ENCODE measurements around the gene KCNK4.

Gene KCNK4

DNA sequence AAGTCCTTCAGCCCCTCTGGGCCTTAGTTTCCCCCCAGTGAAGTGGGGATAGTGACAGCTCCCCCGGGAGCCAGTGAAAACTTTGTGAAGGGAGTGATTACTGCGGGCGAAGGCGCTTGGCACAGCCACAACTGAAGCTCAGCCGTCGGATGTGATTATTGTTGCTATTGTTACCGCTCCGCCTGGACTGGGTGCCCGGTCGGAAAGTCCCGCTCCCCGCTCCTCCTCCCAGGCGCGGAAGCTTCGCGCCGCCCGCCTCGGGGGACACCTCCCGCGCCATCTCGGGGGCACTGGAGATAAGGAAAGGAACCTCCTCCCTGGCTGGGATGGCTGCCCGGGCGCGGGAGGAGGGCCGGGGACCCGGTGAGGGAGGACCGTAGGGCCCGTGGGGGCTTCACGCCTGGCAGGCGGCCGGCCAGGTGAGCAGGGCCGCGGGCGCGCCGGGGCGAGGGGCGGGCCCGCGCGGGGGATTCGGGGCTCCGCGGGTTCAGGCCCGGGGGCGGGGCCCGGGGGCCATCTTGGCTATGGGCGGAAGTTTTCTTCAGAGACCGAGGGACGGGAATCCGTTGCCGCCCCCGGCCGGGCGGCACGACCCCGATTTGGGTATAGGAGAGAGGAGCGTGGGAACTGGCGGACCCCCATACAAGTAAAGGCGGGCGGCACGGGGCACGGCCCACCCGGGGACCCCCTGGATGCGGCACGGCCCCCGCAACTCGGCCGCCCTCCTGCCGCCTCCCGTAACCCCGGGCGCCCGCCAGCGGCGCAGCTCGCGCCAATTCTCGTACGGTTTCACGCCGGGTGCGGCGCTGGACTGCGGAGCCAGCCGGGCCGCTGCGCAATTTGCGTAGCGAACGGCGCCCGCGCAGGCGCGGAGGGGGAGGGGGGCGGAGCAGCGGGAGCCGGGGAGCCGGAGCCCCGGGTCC is 5.9 kb upstream of the KCNK4 start, which contains the start of gene GPR137:
Gene GPR137, plus strand, starts transcription at position 887 of the 923 bp plus-strand sequence. CDS start 677 bp downstream, outside the sequence.
- Mint-ChIP-seq H3K4me1 (peaks cover 29% of the 10 kb centered on the region), H3K27me3 (peaks cover 19% of the 10 kb centered on the region), H3K27ac (peak within 1 kb of the TSS; percentile 89), H3K36me3 (peaks cover 2% of the 10 kb centered on the region), H3K4me3 (peak within 1 kb of the TSS; percentile 84), H3K9me3 (no peaks in the 10 kb centered on the region)
- DNase-seq, result peak; percentile 92
- CTCF ChIA-PET, result interaction anchor here (0.6 to 2.5 kb wide), 5 partner anchors 8 to 81 kb away, joined by 3 to 14 read pairs (median 3); no protein-coding TSS in a partner anchor

GRCh38 chr11:64285885-64286800 is 5.0 kb upstream of the KCNK4 start:
- Mint-ChIP-seq H3K4me1 (peaks cover 34% of the 10 kb centered on the region), H3K9me3 (no peaks in the 10 kb centered on the region), H3K27me3 (peaks cover 28% of the 10 kb centered on the region), H3K36me3 (peaks cover 9% of the 10 kb centered on the region), H3K27ac (peak overlapping the region; percentile 85), H3K4me3 (peak overlapping the region; percentile 84)
- CTCF ChIA-PET, result interaction anchor here (0.7 to 5.9 kb wide), 5 partner anchors 9 to 298 kb away, joined by 3 to 50 read pairs (median 5); partner anchors contain the start of gene CATSPERZ
- DNase-seq, result peak; percentile 58

DNA sequence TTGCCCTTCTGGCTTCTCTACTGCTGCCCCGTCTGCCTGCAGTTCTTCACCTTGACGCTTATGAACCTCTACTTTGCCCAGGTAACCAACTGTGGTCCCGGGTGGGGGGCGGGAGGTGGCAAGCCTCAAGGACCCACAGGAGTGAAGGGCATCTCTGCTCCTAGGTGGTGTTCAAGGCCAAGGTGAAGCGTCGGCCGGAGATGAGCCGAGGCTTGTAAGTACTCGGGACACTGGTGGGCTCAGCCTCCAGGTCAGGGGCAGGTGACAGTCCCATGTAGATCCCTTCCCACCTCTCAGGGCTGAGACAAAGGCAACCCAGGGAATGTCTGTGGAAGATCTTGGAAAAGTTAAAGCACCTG is 4.3 kb upstream of the KCNK4 start:
- CTCF ChIA-PET, result interaction anchor here (1.2 to 5.9 kb wide), 2 partner anchors 16 to 299 kb away, joined by 3 to 50 read pairs; partner anchors contain the start of gene CATSPERZ
- DNase-seq, result no peak
- H3K4me1 Mint-ChIP-seq, result peaks cover 34% of the 10 kb centered on the region

DNA sequence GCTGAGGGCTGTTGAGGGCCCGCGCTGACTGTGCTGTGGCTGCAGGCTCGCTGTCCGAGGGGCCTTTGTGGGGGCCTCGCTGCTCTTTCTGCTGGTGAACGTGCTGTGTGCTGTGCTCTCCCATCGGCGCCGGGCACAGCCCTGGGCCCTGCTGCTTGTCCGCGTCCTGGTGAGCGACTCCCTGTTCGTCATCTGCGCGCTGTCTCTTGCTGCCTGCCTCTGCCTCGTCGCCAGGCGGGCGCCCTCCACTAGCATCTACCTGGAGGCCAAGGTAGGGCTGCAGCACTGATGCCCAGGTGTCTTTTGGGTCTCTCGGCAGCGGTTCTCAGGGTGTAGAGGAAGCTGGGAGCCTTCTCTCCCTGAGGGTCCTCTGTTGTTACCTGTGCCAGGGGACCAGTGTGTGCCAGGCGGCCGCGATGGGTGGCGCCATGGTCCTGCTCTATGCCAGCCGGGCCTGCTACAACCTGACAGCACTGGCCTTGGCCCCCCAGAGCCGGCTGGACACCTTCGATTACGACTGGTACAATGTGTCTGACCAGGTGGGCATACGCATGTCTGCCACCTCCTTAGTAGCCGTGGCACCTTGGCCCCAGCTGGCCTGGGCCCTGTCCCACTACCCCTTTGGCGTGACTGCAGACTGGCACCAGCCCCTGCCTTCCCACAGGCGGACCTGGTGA is 3.3 kb upstream of the KCNK4 start:
- Mint-ChIP-seq H3K36me3 (peaks cover 9% of the 10 kb centered on the region), H3K27ac (no peak overlapping the region), H3K27me3 (peaks cover 43% of the 10 kb centered on the region), H3K4me3 (peak overlapping the region; percentile 13), H3K9me3 (no peaks in the 10 kb centered on the region), H3K4me1 (peaks cover 34% of the 10 kb centered on the region)
- CTCF ChIA-PET, result interaction anchor here (5.9 kb wide), 1 partner anchor 15 kb away, joined by 50 read pairs; the partner anchor contains the start of gene CATSPERZ
- no peak for DNase-seq

More for the DNA sequence above, 4.3 kb upstream of the KCNK4 start:
- Mint-ChIP-seq H3K27ac (peak overlapping the region; percentile 85), H3K27me3 (peaks cover 33% of the 10 kb centered on the region), H3K9me3 (no peaks in the 10 kb centered on the region), H3K4me3 (peak overlapping the region; percentile 84), H3K36me3 (peaks cover 9% of the 10 kb centered on the region)

DNA sequence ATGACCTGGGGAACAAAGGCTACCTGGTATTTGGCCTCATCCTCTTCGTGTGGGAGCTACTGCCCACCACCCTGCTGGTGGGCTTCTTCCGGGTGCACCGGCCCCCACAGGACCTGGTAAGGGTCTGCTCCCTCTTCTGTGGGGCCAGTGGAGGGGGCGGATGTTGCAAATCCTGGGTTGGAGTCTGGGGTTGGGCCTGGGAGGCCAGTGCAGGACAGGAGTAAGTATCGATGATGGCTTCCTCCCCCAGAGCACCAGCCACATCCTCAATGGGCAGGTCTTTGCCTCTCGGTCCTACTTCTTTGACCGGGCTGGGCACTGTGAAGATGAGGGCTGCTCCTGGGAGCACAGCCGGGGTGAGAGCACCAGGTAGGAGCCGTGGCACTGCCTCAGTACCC is 2.8 kb upstream of the KCNK4 start:
- H3K27ac Mint-ChIP-seq, result no peak overlapping the region

DNA sequence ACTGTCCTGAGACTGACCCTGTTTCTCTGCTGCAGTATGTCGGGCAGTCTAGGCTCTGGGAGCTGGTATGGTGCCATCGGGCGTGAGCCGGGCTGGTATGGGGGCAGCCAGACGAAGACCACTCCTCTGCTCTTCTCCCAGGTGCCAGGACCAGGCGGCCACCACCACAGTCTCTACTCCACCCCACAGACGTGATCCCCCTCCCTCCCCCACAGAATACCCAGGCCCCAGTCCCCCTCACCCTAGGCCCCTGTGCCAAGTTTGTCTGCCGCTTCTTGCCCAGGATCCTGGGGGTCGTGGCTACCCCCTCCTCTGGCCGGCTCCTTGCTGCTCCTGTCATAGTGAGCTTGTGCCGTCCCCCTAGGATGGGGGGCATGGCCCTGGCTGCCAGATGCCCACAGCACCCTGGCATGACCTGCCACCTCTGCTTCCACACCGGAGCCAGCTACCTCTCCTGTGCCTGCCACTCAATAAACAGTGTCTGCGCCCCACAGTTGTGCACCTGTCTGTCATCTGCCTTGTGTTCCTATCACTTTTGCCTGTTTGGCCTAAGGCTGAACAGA is 2.0 kb upstream of the KCNK4 start:
- Mint-ChIP-seq H3K36me3 (peaks cover 7% of the 10 kb centered on the region), H3K4me1 (peaks cover 23% of the 10 kb centered on the region), H3K27me3 (peaks cover 56% of the 10 kb centered on the region), H3K27ac (no peak overlapping the region), H3K4me3 (no peak overlapping the region), H3K9me3 (no peaks in the 10 kb centered on the region)
- DNase-seq, result no peak
- CTCF ChIA-PET, result interaction anchor here (0.9 to 5.9 kb wide), 2 partner anchors 14 to 17 kb away, joined by 3 to 50 read pairs; partner anchors contain the start of gene CATSPERZ

More for the DNA sequence above, 2.8 kb upstream of the KCNK4 start:
- no peak overlapping the region for H3K4me3 Mint-ChIP-seq
- H3K9me3 Mint-ChIP-seq, result no peaks in the 10 kb centered on the region
- H3K4me1 Mint-ChIP-seq, result peaks cover 29% of the 10 kb centered on the region
- CTCF ChIA-PET, result interaction anchor here (5.9 kb wide), 1 partner anchor 14 kb away, joined by 50 read pairs; the partner anchor contains the start of gene CATSPERZ
- DNase-seq, result no peak
- peaks cover 7% of the 10 kb centered on the region for H3K36me3 Mint-ChIP-seq
- peaks cover 49% of the 10 kb centered on the region for H3K27me3 Mint-ChIP-seq

DNA sequence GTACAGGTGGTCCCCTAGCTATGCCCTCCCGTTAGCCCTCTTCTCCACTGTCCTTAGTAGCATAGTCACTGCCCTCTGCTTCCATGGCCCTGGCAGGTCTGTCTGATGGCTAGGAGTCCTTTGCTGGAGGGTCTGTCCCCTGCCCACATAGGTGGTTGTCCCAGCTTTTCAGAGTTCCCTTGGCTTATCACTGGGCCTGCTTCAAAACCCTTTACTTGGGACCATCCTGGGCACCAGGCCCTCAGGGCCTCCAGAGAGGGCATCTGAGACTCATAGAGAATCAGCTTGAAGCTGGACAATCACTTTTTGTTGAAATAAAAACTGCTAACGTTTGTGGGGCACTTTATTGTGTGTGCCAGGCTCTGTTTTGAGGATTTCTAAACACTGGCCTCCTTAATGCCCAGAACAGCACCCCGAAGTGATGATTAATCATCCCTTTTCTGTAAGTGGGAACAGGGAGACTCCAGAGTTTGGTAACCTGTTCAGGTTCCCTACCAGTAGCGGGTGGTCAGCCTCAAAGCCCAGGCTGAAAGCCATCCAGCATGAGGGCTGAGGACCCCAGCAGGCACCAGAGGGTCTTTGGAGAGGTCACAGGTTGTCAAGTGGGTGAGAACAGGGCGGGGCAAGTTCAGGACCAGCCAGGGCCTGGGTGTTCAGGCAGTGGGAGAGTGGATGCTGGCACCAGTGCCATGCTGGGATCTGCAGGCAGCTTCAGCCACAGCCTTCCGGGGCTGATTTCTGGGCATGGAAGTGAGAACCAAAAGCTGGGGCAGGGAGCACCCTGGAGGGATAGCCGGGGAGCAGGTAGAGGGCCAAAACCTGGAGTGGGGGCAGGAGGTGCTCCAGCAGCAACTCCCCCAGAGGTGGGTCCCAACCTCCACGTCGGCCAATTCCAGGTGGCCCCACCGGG is 495 bp upstream of the KCNK4 start:
- no peak for DNase-seq
- peaks cover 71% of the 10 kb centered on the region for H3K27me3 Mint-ChIP-seq
- H3K27ac Mint-ChIP-seq, result no peak overlapping the region
- peaks cover 21% of the 10 kb centered on the region for H3K4me1 Mint-ChIP-seq
- H3K9me3 Mint-ChIP-seq, result no peaks in the 10 kb centered on the region
- peaks cover 7% of the 10 kb centered on the region for H3K36me3 Mint-ChIP-seq
- no peak overlapping the region for H3K4me3 Mint-ChIP-seq
- CTCF ChIA-PET, result interaction anchor here (0.7 to 5.9 kb wide), 2 partner anchors 12 to 86 kb away, joined by 3 to 50 read pairs; partner anchors contain the start of gene CATSPERZ

DNA sequence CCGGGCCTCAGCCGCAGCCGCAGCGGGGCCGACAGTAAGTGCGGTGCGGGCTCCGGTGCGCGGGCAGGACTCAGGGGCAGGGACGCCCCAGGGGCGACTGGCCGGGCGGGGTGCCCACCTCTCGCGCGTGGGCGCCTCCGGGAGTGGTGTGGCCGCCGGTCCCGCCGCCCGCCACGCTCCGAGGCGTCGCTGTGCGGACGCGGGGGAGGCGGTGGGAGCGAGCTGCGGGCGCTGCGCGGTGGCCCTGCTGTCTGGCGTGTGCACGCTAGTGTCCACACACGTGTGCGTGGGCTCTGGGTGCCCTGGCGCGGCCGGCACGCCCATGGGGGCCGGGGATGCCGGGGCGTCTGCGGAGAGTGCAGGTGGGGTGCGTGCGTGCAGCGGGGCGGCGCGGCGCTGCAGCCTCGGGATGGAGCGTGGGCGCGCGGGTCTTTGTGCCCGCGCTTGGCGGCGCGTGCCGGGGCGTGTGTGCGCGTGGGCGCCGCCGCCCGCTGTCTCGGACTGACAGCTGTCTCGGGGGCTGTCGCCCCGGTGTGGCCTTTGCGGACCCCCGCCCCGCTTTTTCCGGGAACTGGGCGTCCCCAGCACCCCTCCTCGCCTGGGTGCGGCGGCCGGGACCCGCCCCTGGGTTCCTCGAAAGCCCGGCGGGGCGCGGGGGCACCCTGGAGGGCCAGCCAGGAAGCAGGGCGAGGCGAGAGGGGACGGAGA is 804 bp downstream of the KCNK4 start:
- H3K9me3 Mint-ChIP-seq, result no peaks in the 10 kb centered on the region
- CTCF ChIA-PET, result interaction anchor here (1.0 to 5.9 kb wide), 3 partner anchors 11 to 88 kb away, joined by 3 to 50 read pairs (median 17); partner anchors contain the start of genes CATSPERZ and ESRRA
- DNase-seq, result peak; percentile 37
- no peak overlapping the region for H3K4me3 Mint-ChIP-seq
- no peak overlapping the region for H3K27ac Mint-ChIP-seq
- H3K27me3 Mint-ChIP-seq, result peaks cover 84% of the 10 kb centered on the region
- H3K36me3 Mint-ChIP-seq, result peaks cover 7% of the 10 kb centered on the region
- H3K4me1 Mint-ChIP-seq, result peaks cover 13% of the 10 kb centered on the region

DNA sequence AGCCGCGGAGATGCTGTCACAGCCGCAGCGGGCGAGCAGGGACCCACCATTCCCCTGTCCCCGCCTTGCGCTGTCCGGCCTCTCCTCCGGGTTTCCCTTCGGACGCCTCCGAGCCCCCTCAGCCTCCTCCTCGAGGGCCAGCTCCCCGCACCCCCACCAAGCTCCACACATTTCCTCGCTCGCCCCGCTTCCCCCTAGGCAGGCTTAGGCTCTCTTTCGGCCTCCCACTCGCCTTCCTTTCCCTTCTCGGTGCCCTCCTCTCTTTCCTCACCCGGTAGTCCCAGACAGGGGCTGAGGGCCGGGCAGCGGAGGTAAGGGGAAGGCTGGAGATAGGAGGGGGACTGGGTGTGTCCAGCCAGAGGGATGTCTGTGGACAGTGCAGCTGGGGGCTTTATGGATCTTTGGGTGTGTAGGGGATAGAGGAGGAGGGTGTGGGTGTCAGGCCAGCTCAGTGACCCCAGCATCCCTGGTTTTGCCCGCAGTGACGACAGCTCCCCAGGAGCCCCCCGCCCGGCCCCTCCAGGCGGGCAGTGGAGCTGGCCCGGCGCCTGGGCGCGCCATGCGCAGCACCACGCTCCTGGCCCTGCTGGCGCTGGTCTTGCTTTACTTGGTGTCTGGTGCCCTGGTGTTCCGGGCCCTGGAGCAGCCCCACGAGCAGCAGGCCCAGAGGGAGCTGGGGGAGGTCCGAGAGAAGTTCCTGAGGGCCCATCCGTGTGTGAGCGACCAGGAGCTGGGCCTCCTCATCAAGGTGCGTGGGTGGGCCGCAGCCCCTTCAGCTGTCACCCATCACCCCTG is 1.6 kb downstream of the KCNK4 start:
- H3K4me3 Mint-ChIP-seq, result peak overlapping the region; percentile 21
- no peak overlapping the region for H3K27ac Mint-ChIP-seq
- no peak for DNase-seq
- H3K4me1 Mint-ChIP-seq, result peaks cover 9% of the 10 kb centered on the region
- peaks cover 92% of the 10 kb centered on the region for H3K27me3 Mint-ChIP-seq
- H3K9me3 Mint-ChIP-seq, result no peaks in the 10 kb centered on the region
- H3K36me3 Mint-ChIP-seq, result peaks cover 7% of the 10 kb centered on the region
- CTCF ChIA-PET, result interaction anchor here (1.0 to 2.0 kb wide), 2 partner anchors 11 to 88 kb away, joined by 3 to 17 read pairs; partner anchors contain the start of gene ESRRA

DNA sequence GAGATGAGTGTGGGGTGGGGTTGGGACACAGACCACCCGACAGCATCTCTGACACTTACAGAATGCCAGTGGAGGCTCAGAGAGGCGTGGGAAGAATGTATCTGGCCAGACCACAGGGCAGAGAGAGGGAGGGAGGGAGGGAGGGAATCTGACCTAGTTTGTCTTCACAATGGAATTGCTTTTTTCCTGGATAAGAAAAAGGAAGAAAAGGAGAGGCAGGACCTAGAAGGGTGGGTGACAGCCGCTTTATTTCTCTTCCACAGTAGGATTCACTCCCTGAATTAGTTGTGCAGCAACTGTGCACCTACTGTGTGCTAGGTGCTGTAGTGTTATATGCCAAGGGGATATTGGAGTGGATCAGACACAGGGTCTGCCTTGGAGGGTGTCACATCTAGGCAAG is 3.7 kb downstream of the KCNK4 start:
- Mint-ChIP-seq H3K4me3 (no peak overlapping the region), H3K27me3 (peaks cover 98% of the 10 kb centered on the region), H3K9me3 (no peaks in the 10 kb centered on the region), H3K36me3 (peaks cover 7% of the 10 kb centered on the region), H3K27ac (no peak overlapping the region), H3K4me1 (peaks cover 11% of the 10 kb centered on the region)
- no peak for DNase-seq
- CTCF ChIA-PET, result no interaction called here

- H3K27ac Mint-ChIP-seq, result no peak overlapping the region
- H3K36me3 Mint-ChIP-seq, result peaks cover 1% of the 10 kb centered on the region
- H3K27me3 Mint-ChIP-seq, result peaks cover 98% of the 10 kb centered on the region
- peaks cover 18% of the 10 kb centered on the region for H3K4me1 Mint-ChIP-seq
- H3K9me3 Mint-ChIP-seq, result no peaks in the 10 kb centered on the region
- no peak for DNase-seq
- no peak overlapping the region for H3K4me3 Mint-ChIP-seq
- CTCF ChIA-PET, result no interaction called here
These were observed 4.7 kb downstream of the KCNK4 start for GRCh38 chr11:64295760-64296159.
